ENCODE results near the gene SIGLEC8. TPM values are rescaled to one million over a fixed set of nuclear protein-coding genes. Genes with fewer than 3 reads are reported as not detected.
"Not testable (repeated sequence)": the region's sequence is repeated elsewhere in the genome, so short reads cannot be mapped to it uniquely, and the experiment has no call there.

Gene SIGLEC8
- total RNA-seq, 3 donors from 2014 or later, result 0.46 to 2.0 (median 1.5) TPM

DNA sequence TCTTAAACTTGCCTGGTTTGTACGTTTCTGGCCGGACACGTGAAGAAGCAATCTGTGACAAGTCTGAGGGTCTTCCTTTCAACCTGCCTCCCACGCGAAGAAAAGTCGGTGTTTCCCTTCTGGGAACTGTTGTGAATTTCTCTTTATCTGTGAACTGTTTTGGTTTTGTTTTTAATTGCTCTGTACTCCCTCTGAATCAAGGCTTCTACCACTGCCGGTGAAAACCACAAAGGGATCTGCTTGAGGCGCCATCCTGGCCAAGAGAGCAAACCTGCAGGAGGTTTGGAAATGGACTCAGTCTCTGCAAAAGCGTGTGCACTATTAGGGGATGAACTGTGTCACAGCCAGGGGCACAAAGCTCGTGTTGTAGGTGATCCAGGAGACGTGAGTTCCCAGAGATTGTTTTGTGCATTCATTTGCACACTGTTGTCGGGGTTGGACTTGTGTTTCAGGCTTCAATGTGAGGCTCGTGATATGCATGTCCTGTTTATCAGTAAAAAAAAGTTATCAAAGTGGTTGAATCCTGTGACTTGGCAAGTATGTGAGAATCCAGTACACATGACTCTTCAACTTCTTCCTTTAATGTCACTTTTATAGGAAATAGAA, 9.7 kb downstream of the SIGLEC8 start:
- ATAC-seq (no peak), DNase-seq (no peak)
- Histone ChIP-seq H3K36me3 (ENCODE audit: low read depth) (no peaks in the 10 kb centered on the region), H3K9me3 (no peaks in the 10 kb centered on the region), H3K4me1 (ENCODE audit: low read depth) (no peaks in the 10 kb centered on the region), H3K4me3 (no peak overlapping the region)
- TF ChIP-seq CTCF (IDR thresholded peaks at IDR 0.05), result no peak
- intact Hi-C loops (cut with DNase I, micrococcal nuclease), result no loop called here

GRCh38 chr19:51448011-51448410, 10.2 kb downstream of the SIGLEC8 start:
- no peaks in the 10 kb centered on the region for H3K4me1 ChIP-seq (ENCODE audit: low read depth)

GRCh38 chr19:51447510-51447909, 10.7 kb downstream of the SIGLEC8 start:
- ATAC-seq; DNase-seq; intact Hi-C loops (cut with DNase I, micrococcal nuclease); H3K4me1 ChIP-seq (ENCODE audit: low read depth); H3K9me3 ChIP-seq; H3K36me3 ChIP-seq (ENCODE audit: low read depth); H3K4me3 ChIP-seq: not testable (repeated sequence)

More at GRCh38 chr19:51448011-51448410, 10.2 kb downstream of the SIGLEC8 start:
- intact Hi-C loops (cut with DNase I, micrococcal nuclease), result no loop called here
- TF ChIP-seq CTCF (IDR thresholded peaks at IDR 0.05), result no peak
- Histone ChIP-seq H3K4me3 (no peak overlapping the region), H3K36me3 (ENCODE audit: low read depth) (no peaks in the 10 kb centered on the region), H3K9me3 (no peaks in the 10 kb centered on the region)
- no peak for DNase-seq
- ATAC-seq, result no peak

GRCh38 chr19:51441410-51442390, 16.6 kb downstream of the SIGLEC8 start:
- H3K4me1 ChIP-seq (ENCODE audit: low read depth), result no peaks in the 10 kb centered on the region
- H3K4me3 ChIP-seq, result no peak overlapping the region
- no peaks in the 10 kb centered on the region for H3K9me3 ChIP-seq
- ATAC-seq (peak; percentile 90), DNase-seq (peak; percentile 55 to 81 (median 65))
- TF ChIP-seq CTCF (IDR thresholded peaks at IDR 0.05), result no peak
- intact Hi-C loops (cut with DNase I, micrococcal nuclease), result no loop called here
- H3K36me3 ChIP-seq (ENCODE audit: low read depth), result no peaks in the 10 kb centered on the region

- no peaks in the 10 kb centered on the region for H3K36me3 ChIP-seq (ENCODE audit: low read depth)
Measured at GRCh38 chr19:51440846-51441409, 17.3 kb downstream of the SIGLEC8 start.

More at GRCh38 chr19:51440846-51441409, 17.3 kb downstream of the SIGLEC8 start:
- ATAC-seq (peak; percentile 23), DNase-seq (peak in 1 of 3 donors; percentile 55)
- TF ChIP-seq CTCF (IDR thresholded peaks at IDR 0.05), result no peak
- Histone ChIP-seq H3K4me3 (no peak overlapping the region), H3K4me1 (ENCODE audit: low read depth) (no peaks in the 10 kb centered on the region), H3K9me3 (no peaks in the 10 kb centered on the region)
- intact Hi-C loops (cut with DNase I, micrococcal nuclease), result no loop called here
